GM15510 (cell line): ENCODE results near the gene GPRC5C.

Experiments used
- POLR2A ChIP-seq: IDR thresholded peaks from 3 replicates; pipeline ENCODE4 v1.6.1; 2011; ENCODE audit warnings: borderline replicate concordance; ENCODE audit not compliant: insufficient read length; ENCODE audit errors: extremely low read depth

The GPRC5C gene

DNA sequence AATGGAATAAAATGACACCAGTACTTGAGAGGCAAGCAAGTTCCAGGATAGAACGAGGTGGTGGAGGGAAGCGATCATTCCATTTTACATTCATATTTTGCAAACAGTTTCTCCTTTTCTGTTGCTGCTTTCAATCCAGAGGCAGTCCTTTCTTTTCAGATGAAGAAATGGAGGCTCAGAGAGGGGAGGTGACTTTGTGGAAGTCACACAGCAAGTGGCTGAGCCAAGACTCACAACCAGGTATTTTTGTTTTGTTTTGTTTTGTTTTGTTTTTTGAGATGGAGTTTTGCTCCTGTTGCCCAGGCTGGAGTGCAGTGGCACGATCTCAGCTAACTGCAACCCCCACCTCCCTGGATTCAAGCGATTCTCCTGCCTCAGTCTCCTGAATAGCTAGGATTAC is 35.3 kb upstream of the GPRC5C start:
- TF ChIP-seq POLR2A: no peak

- TF ChIP-seq POLR2A: no peak
These were observed 29.8 kb upstream of the GPRC5C start for GRCh38 chr17:74402048-74402447.

- no peak for TF ChIP-seq POLR2A
These were observed 28.3 kb upstream of the GPRC5C start for GRCh38 chr17:74403512-74404137.

DNA sequence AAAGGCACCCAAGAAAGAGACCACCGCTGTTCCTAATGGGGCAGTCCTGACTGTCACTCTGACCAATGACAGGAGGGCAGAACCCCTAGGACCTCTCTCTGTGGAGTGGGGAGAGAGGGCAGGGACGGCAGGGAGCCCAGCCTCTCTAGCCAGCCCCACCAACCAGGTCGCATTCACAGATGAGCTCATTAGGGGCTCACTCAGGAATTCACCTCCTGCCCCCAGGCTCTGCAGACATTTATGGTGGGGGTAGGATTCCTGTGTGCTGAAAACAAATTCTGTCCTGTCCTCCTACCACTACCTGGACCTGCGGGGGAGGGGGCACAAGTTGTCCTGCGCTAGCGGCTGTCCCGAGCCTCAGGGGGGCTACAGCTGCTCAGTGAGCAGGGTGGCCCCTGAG is 27.7 kb upstream of the GPRC5C start:
- TF ChIP-seq POLR2A: no peak

DNA sequence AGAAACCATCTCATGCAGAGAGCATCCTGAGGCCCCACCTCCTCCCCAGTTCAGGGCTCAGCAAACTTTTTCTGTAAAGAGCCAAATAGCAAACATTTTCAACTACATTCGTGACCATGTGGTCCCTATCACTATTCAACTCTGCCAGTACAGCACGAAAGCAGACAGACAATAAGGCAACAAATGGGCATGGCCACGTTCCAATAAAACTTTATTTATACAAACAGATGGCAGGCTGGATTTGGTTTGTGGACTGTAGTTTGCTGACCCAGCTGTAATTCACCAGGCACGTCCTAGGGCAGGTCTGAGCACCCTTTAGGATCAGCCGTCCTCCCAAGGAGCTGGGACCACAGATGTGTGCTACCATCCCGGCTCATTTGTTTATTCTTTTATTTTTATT is 27.1 kb upstream of the GPRC5C start:
- TF ChIP-seq POLR2A: no peak

- TF ChIP-seq POLR2A: no peak
These were observed 24.5 kb upstream of the GPRC5C start for GRCh38 chr17:74407384-74407783.

- TF ChIP-seq POLR2A: no peak
These were observed 23.6 kb upstream of the GPRC5C start for GRCh38 chr17:74408262-74408661.

DNA sequence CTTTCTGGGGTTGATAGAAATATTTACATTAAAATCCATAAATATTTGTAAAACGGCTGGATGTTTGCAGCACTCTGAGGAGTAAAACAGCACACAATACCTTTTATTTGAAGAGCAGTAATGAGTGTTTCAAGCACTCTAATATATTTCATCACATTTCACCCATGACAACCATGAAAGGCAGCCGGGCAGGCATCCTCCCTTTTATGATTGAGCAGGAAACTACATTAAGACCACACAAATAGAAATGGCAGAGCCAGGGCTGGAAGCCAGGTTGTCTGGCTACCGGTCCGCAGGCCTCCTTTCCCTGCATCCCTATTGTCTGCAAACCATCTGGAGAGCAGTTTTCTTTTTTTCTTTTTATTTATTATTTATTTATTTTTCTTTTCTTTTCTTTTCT is 23.1 kb upstream of the GPRC5C start:
- TF ChIP-seq POLR2A: no peak

DNA sequence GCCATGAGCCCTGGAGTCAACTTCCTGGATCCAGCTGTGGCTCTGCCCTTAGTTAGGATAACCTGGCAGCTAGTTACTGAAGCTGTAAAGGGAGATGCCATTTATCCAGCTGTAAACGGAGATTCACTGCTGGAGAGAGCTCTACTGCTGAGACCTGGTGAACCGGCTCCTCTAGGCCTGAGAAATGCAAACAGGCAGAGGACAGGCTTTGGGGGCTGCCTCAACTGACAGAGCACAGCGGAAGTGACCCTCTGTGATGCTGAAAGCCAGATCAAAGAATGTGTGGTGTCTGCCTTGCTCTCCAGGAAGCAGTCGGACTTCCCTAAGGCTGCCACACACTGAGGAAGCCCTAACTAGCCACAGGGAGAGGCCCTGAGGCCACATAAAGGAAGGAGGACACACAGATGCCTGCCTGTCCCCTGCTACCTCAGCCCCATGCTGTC is 21.9 kb upstream of the GPRC5C start:
- no peak for TF ChIP-seq POLR2A

DNA sequence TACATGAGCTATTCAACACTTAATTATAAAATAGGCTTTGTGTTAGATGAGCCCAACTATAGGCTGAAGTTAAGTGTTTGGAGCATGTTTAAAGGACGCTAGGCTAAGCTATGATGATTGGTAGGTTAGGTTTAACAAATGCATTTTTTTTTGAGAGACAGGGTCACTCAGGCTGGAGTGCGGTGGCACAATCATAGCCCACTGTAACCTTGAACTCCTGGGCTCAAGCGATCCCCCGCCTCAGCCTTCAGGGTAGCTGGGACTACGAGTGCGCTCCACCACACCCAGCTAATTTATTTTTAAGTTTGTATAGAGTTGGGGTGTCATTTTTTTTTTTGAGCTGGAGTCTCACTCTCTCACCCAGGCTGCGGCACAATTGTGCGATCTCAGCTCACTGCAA is 19.3 kb upstream of the GPRC5C start:
- TF ChIP-seq POLR2A: no peak

- TF ChIP-seq POLR2A: no peak
These were observed 18.4 kb upstream of the GPRC5C start for GRCh38 chr17:74413491-74413890.

GRCh38 chr17:74414510-74414909 is 17.4 kb upstream of the GPRC5C start:
- no peak for TF ChIP-seq POLR2A

DNA sequence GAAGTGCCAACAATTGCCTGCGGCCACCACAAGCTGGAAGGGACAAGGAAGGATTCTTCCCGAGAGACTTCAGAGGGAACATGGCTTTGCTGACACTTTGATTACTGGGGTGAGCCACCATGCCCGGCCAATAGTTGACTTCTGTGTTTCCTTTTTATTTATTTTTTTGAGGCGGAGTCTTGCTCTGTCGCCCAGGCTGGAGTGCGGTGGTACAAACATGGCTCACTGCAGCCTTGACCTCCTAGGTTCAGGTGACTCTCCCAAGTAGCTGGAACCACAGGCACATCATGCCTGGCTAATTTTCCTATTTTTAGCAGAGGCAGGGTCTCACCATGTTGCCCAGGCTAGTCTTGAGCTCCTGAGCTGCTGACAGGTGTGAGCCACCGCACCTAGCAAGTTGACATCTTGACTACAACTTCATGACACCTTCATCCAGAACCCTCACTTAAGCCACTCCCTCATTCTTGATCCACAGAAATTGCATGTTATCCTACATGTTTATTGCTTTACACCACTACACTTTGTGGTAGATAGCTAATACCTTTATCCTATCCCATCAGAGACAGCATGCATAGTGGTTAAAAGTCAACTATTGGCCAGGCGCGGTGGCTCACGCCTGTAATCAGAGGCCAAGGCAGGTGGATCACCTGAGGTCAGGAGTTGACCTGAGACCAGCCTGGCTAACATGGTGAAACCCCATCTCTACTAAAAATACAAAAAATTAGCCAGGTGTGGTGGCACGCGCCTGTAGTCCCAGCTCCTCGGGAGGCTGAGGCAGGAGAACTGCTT is 16.1 kb upstream of the GPRC5C start:
- no peak for TF ChIP-seq POLR2A

- no peak for TF ChIP-seq POLR2A
These were observed 14.5 kb upstream of the GPRC5C start for GRCh38 chr17:74417178-74418045.

GRCh38 chr17:74419928-74420411 is 11.9 kb upstream of the GPRC5C start:
- TF ChIP-seq POLR2A: no peak

DNA sequence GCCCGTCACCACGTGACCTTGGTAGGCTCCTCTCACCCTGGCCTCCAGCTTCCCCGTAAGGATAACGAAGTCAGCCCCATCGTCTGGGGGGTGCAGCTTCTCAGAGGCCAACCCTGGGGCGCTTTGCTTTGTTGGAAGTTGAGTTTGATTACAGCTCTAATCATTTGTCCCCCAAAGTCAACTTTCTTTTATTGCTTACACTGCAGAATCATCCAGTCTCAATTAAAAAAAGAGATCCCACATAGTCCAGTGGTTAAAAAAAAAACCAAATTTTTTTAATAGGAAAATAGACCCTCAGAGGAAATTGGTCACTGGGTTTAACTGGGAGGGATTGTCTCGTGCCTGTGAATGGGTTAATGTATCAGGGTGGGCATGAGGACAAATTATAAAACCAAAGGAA is 7.8 kb upstream of the GPRC5C start:
- no peak for TF ChIP-seq POLR2A

DNA sequence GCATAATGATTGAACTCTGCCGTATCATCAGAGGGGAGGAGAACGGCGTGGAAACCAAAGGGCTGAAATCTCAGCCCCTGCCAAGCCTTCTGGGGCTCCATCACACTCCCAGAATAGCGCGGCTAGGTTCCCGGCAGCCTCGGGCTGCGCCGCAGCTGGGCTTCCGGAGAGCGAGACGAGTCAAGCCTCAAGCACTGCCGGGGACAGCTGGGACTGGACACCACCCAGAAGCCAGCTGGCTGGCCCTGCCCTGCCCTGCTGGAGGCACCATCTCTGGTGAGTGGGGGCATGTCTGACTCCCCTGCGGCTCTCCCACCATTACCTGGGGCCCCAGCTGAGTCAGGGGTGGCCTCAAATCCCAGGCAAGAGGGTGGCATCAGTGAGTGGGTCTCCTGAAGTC is 7.2 kb upstream of the GPRC5C start:
- TF ChIP-seq POLR2A: no peak
